WTC11 (cell line): ENCODE measurements around the gene MAP1B.

Experiments
- AFF4 ChIP-seq: sonication (generic); formaldehyde crosslinking; IDR thresholded peaks from 2 replicates; pipeline ENCODE4 v1.8.1; 2023; ENCODE audit warnings: mild to moderate bottlenecking, missing genetic modification reagents, borderline replicate concordance
- ATF3 ChIP-seq: sonication (generic); formaldehyde crosslinking; conservative IDR thresholded peaks from 2 replicates; pipeline ENCODE4 v1.8.1; 2022; ENCODE audit warnings: mild to moderate bottlenecking, missing genetic modification reagents
- CTCF ChIP-seq: fragments of 200-600 bp; IDR thresholded peaks from 2 replicates; pipeline ENCODE4 v1.8.0; 2022; ENCODE audit warnings: antibody characterized with exemption
- E2F4 ChIP-seq: sonication (generic); formaldehyde crosslinking; IDR thresholded peaks from 2 replicates; pipeline ENCODE4 v1.8.1; 2022; ENCODE audit warnings: low read depth, mild to moderate bottlenecking, moderate library complexity, missing genetic modification reagents, borderline replicate concordance
- E2F5 ChIP-seq: sonication (generic); formaldehyde crosslinking; IDR thresholded peaks from 2 replicates; pipeline ENCODE4 v1.8.1; 2022; ENCODE audit warnings: mild to moderate bottlenecking, moderate library complexity, missing genetic modification reagents
- ESRRA ChIP-seq: sonication (generic); formaldehyde crosslinking; IDR thresholded peaks from 2 replicates; pipeline ENCODE4 v1.8.1; 2022; ENCODE audit warnings: mild to moderate bottlenecking, missing genetic modification reagents, borderline replicate concordance
- FOXP1 ChIP-seq: sonication (generic); formaldehyde crosslinking; IDR thresholded peaks from 2 replicates; pipeline ENCODE4 v1.8.0; 2022; ENCODE audit warnings: missing genetic modification reagents, mild to moderate bottlenecking, moderate library complexity, borderline replicate concordance
- NR2C2 ChIP-seq: sonication (generic); formaldehyde crosslinking; IDR thresholded peaks from 2 replicates; pipeline ENCODE4 v1.8.0; 2022; ENCODE audit warnings: mild to moderate bottlenecking, missing genetic modification reagents
- NR3C1 ChIP-seq: sonication (generic); formaldehyde crosslinking; conservative IDR thresholded peaks from 2 replicates; pipeline ENCODE4 v1.8.1; 2023; ENCODE audit warnings: low read depth, mild to moderate bottlenecking, missing genetic modification reagents
- OVOL2 ChIP-seq: fragments of 250-450 bp; sonication (Bioruptor Pico); IDR thresholded peaks from 2 replicates; pipeline ENCODE4 v1.9.0; 2021; ENCODE audit warnings: mild to moderate bottlenecking, borderline replicate concordance
- PREB ChIP-seq: sonication (generic); formaldehyde crosslinking; IDR thresholded peaks from 2 replicates; pipeline ENCODE4 v1.8.1; 2022; ENCODE audit warnings: mild to moderate bottlenecking, missing genetic modification reagents, moderate library complexity, borderline replicate concordance
- TEAD4 ChIP-seq: sonication (generic); formaldehyde crosslinking; IDR thresholded peaks from 2 replicates; pipeline ENCODE4 v1.8.0; 2022; ENCODE audit warnings: mild to moderate bottlenecking, missing genetic modification reagents
- USF2 ChIP-seq: sonication (generic); formaldehyde crosslinking; IDR thresholded peaks from 2 replicates; pipeline ENCODE4 v1.8.1; 2023; ENCODE audit warnings: mild to moderate bottlenecking, missing genetic modification reagents, moderate library complexity
- ZNF416 ChIP-seq: fragments of 250-450 bp; sonication (Bioruptor Pico); IDR thresholded peaks from 2 replicates; pipeline ENCODE4 v1.9.0; 2021; ENCODE audit warnings: mild to moderate bottlenecking, inconsistent platforms

GRCh38 chr5:72246954-72247442 is 139.7 kb downstream of the MAP1B start:
- TF ChIP-seq TEAD4 (CRISPR knock-in tag) (no peak), CTCF (no peak), NR3C1 (CRISPR knock-in tag) (no peak), USF2 (CRISPR knock-in tag) (no peak), ZNF416 (CRISPR knock-in tag) (no peak), NR2C2 (CRISPR knock-in tag) (no peak), AFF4 (CRISPR knock-in tag) (no peak), ATF3 (CRISPR knock-in tag) (no peak), PREB (CRISPR knock-in tag) (no peak), E2F4 (CRISPR knock-in tag) (no peak), ESRRA (CRISPR knock-in tag) (no peak), OVOL2 (CRISPR knock-in tag) (no peak), FOXP1 (no peak), E2F5 (CRISPR knock-in tag) (no peak)
